ENCODE measurements around the gene FSTL5.

FSTL5 gene

DNA sequence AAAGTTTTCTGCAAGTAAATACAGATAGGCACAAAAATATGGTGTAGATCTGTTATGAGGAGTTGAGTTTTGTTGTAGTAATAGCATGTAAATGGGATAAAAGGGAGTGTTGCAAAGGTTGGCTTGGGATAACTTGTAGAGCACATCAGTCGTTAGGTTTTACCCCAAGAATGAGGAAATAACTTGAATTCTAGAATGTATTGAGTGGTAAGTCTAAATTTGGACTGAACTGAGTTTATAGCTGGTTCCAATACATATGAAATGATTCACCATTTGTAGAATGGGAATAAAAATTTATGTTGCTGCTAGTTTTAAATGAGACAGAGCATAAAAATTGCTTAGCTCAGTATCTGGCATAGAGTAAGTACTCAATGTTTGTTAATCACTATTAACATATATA, 719.2 kb downstream of the FSTL5 start:
- DNase-seq (ENCODE audit: low read depth in 3 of 3), result no peak

DNA sequence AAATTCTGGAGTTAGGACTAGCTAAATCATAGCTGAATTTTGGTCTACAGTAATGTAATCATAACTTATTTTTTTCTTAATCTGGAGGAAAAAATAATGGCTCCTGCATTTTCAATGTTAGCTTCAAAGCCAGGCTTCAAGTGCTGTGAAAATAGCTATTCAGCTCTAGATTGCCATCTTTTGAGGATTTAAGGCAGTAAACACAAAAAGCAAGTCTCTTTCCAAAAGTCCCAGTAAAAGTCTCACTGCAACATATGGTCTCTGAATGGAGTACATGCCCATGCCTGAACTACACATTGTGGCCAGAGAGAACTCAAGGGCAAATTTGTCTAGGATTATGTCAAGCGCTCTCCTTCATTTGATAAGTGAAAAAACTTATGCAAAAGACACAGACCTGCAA, 720.9 kb downstream of the FSTL5 start:
- no peak for DNase-seq (ENCODE audit: low read depth in 3 of 3)

DNA sequence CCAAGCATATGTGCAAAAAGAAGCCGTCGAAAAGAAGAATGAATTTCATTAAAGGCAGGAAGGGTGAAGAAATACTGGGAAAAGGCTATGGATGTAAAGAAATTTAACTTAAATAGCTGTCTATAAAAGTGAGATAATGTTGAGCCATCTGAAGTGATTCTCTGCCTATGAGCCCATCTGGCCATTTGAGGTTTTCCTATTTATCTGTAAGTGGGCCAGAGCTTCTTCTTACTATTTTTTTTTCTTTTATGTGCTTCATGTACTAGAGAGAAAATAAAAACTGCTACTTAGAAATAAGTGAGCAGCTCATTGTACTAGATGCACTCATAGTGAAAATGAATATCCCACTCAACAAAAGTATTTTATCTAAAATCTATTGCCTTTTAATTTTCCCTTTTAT, 725.7 kb downstream of the FSTL5 start:
- DNase-seq (ENCODE audit: low read depth in 3 of 3), result no peak

DNA sequence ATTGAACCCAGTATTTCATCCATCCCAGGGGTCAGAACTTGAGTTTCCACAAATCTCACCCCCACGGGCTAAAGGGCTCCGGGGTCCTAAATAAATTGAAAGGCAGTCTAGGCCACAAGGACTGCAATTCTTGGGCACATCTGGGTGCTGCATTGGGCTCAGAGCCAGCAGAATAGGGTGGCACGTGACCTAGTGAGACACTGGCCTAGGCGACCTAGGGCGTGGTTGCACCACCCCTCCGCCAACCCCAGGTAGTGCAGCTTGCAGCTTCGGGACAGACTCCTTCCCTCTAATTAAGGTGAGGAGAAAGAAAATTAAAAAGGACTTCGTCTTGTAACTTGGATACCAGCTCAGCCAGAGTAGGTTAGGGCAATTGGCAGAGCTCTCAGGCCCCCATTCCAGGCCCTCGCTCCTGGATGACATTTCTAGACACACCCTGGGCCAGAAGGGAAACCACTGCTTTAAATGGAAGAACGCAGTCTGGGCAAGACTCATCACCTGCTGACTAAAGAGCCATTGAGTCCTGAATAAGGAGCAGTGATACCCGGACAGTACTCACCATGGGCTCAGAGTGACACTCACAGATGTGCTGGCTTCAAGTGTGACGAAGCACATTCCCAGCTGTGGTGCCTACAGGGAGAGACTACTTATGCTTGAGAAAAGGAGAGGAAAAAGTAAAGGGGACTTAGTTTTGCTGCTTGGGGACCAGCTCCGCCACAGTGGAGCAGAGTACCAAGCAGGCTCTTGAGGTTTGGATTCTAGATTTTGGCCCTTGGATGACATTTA, 735.4 kb downstream of the FSTL5 start:
- DNase-seq (ENCODE audit: low read depth in 3 of 3), result no peak

DNA sequence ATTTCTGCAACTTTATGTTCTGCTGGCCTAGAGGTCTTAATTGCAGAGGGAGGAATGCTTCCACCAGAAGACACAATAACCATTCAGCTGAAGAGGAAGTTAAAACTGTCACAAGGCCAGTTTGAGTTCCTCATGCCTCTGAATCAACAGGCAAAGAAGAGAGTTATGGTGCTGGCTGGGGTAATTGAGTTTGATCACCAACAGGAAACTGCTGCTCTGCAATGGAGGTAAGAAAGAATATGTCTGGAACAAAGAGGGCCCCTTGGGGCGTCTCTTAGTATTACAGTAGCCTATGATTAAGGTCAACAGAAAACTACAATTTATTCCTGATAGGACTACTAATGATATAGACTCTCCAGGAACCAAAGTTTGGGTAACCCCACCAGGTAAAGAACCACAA, 744.0 kb downstream of the FSTL5 start:
- DNase-seq (ENCODE audit: low read depth in 3 of 3), result no peak

DNA sequence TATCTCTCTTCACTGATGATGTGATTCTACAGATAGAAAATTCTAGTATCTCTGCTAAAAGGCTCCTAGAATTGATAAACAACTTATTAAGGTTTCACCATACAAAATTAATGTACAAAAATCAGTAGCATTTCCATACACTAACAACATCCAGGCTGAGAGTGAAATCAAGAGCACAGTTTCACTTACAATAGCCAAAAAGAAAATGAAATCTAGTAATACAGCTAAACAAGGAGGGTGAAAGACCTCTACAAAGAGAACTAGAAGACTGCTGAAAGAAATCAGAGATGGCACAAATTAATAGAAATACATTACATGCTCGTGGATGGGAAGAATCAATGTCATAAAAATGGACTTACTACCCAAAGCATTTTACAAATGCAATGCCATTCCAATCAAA, 751.9 kb downstream of the FSTL5 start:
- no peak for DNase-seq (ENCODE audit: low read depth in 3 of 3)

DNA sequence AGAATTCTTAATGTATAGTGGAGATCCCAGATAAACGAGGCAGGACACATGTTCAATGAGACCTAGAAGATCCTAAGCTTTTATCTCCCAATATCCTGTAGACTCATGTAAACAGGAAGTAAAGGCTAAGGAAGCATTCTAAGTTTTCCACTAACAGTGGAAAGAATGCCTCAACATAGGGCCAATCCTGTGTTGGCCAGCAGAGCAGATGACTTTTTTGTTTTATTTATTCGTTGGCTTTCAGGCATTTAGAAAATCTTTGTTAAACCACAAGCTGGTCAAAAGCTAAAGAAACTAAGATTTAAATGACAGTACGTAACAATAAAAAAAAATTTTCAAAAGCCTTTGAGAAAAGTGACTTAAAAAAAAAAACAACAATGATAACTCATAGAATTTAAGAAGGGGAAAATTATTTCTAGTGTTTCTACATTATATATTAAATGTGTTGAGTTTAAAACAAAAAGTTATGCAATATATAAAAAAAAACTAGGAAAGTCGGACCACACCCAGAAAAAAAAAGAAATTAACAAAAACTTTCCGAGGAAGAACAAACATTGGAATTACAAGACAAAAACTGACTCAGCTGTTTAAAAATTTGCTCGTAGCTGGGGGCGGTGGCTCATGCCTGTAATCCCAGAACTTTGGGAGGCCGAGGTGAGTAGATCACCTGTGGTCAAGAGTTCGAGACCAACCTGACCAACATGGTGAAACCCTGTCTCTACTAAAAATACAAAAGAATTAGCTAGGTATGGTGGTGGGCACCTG, 759.3 kb downstream of the FSTL5 start:
- DNase-seq (ENCODE audit: low read depth in 3 of 3), result no peak

DNA sequence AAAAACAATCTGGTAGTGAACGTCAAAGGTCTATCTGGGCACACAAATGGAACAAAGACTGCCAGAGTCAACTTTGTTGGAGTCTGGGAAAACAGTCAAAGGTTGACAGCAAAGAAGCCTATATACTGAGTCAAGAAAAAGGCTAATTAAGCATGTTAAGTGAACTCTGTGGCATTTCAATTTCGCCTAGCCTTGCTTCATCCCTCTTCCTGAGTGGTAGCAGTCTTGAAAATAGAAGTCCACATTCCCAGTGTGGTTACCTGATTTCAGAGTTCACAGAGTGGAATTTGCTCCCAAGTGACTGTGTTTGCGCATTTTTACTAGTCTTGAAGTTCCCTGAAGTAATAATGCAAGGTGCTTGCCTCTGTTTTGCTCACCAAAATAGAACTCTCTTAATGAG, 760.0 kb downstream of the FSTL5 start:
- DNase-seq (ENCODE audit: low read depth in 3 of 3), result no peak

DNA sequence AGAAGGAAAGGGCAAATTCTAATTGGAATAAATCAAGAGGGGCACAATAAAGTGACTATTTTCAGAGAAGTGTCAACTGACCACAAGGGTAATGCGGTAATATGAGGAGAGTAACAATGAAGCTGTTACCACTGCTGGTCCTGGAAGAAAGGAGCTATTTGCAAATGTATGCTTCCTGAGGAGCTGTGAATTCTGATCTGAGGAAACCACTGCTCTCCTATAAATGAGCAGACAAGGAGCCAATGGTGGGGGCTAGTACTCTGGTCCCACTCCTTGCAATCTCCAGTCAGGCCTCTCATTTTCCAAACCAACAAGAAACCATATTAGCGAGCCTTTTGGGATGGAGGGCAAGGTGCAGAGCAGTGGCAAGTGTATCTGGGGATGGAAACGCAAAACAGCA, 770.2 kb downstream of the FSTL5 start:
- DNase-seq (ENCODE audit: low read depth in 3 of 3), result no peak

DNA sequence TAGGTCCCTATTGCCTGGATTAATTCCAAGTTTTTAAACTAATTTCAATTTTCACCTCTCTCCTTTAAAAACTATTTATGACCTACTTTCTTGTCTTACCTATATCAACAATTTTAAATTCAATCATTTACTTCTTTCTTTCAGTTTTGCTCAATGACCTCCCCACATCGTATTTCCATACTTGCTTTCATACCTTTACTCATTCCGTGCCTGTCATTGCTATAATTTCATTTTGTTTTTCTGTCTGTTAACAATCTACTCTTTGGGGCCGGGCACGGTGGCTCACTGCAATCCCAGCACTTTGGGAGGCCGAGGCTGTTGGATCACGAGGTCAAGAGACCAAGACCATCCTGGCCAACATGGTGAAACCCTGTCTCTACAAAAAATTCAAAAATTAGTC, 781.1 kb downstream of the FSTL5 start:
- no peak for DNase-seq (ENCODE audit: low read depth in 3 of 3)

DNA sequence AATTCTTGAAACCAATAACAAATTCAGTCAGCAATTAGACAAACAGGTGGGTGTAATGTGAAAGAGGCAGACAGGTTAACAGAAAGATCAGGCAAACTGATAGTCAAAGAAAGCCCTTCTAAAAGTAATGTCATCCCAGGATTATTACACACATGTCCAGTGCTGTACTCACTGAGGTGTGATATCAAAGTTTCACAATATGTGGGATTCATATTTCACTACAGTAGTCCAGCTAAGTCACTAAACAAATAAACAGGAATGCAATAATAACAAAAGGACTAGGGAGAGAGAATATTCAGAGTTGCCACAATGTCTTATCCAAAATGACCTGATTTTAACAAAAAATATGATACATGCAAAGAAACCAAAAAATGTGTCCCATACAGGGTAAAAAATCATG, 787.5 kb downstream of the FSTL5 start:
- no peak for DNase-seq (ENCODE audit: low read depth in 3 of 3)

DNA sequence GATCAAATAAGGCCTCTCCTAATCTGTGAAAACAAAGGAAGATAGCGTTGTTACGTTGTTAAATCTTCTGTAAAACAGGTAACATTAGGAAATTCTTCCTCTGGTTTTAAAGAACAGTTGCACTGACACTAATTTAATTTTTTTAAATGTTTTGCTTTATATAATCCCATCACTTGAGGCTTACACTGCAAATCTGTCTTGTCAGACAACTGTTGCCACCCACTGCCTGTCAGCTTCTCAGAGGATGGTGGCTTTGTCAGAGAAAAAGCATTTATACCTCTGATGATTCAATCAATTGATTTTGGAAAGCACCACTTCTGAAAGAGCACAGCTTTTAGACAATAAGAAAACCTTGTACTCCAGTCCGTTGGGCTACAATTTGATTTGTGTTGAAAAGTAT, 799.1 kb downstream of the FSTL5 start:
- no peak for DNase-seq (ENCODE audit: low read depth in 3 of 3)

DNA sequence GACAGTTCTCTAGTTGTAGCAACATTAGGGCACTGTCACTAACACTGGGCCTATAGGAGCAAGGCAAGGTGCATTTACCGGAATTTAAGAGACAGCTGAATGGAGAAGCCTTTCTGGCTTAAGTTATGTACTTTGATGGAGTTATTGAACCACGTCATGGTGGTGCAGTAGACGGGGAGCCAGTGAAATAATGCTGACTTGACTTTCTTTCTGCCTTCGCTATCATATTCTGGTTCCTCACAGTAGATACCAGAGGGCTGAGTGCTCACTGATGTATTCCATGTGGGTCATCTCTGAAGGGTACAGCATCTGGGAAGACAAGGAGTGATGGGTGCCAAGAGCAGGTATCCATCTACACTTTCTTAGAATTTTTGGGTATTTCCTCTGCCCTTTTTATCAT, 802.8 kb downstream of the FSTL5 start:
- no peak for DNase-seq (ENCODE audit: low read depth in 3 of 3)

DNA sequence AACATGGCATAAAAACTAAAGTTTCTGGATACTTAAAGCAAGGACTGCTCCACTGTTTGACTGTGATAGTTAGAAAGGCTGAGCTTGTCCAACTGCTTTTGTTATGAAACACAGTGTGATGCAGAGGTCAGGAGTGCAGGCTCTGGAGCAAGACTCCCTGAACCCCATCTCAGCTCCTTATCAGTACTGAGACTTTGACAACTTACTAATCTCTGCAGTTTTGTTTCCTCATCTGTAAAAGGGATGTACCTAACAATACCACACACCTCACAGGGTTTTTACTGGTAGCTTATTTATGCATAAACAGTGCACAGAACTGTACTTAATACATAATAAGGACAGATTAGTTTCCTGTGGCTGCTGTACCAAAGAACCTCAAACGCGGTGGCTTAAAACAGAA, 804.3 kb downstream of the FSTL5 start:
- DNase-seq (ENCODE audit: low read depth in 3 of 3), result no peak

DNA sequence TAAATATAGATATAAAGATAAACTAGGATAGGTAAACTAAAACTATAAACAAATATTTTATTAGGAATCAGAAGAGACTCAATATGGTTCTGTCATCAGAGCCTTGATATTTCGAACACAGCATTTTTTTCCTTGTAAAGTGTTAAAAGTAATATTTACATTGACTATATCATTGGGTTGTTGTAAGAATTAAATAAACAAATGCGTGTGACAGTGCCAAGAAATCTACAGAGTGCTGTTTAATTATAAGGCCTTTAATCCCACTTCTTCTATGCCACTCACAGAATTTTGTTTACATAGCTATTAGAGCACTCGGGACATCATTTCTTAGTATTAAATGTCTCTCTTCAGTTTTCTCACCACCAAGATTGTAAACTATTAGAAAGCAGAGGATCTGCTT, 807.4 kb downstream of the FSTL5 start:
- no peak for DNase-seq (ENCODE audit: low read depth in 3 of 3)

DNA sequence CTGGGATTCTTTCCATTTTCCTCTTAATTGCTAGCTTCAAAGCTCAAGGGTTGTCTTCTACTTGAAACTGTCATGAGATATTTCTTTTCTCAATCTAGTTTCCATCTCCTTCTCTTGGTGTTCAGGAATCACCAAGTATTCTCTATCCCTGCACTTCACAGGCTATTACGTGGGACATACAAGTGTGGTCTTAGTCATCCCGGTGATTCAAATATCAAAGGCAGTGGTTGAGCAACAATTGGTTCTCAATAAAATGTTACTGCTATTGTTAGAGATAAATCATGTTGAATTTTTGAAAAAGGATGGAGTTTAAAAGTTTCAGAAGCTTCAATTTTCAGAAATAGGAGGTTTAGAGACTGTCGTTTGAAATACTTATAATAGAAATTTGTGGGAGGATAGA, 812.9 kb downstream of the FSTL5 start:
- no peak for DNase-seq (ENCODE audit: low read depth in 3 of 3)

DNA sequence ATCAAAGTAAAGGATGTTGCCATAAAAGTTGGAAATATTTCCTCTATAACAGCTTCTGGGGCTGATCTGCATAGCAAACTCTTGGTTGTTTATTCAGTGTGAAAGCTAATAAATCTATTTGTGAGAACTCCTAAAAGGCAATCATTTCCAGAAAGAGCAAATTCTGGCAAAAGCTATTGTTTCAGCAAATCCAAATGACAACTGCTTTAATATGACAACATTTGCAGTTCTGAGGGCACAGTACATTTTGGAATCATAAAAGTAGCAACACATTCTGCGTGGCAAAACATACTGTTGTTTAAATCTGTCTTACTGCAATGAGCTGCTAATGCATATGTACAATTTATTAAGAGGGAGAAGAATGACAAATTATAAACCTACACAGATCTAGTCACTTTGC, 818.1 kb downstream of the FSTL5 start:
- DNase-seq (ENCODE audit: low read depth in 3 of 3), result no peak

DNA sequence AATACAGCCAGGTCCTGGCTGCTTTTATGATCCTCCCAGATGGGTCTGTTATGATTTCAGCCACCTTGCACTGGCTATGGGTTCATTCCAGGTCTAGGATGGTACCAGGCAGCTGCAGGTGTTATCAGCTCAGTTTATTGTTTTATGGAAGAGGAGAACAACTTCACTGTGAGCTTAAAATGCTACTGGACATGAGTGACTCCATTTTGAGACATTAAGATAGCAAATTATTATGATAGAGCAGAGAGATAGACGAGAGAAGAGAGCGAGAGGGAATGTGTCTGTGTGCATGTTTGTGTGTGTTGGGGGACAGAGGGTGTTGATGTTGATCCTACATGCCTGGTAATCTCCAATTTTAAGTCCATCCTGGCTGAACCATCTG, 820.2 kb downstream of the FSTL5 start:
- no peak for DNase-seq (ENCODE audit: low read depth in 3 of 3)

DNA sequence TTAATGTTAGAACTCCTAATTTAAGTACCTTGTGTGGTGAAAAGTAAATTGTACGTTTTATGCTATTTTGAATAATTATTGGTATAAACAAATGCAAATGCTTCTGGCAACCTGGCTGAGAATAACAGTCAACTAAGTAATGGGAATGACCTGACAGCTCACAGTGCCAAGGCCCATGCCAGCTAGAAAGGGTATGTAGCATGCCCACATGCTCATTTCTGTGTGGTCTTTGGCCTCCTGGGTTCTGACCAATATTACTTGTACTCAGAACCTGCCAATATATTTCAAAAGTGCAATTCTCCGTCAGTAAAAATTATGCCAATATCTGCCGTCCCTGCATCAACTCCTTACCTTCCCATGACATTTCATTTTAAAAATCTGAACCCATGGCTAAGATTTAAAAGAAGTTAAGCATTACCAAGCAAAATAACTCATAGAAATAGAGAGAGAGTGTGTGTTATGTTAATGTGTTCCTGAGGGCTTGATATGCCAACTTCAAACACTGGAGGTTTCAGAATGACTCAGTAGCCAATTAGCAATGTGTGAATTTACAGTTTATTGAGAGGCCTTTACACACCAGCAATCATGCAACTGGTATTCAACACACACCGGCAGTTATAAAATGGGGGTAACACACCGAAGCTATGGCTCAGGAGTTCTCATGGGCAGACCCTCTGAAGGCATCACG, 820.8 kb downstream of the FSTL5 start:
- DNase-seq (ENCODE audit: low read depth in 3 of 3), result no peak

DNA sequence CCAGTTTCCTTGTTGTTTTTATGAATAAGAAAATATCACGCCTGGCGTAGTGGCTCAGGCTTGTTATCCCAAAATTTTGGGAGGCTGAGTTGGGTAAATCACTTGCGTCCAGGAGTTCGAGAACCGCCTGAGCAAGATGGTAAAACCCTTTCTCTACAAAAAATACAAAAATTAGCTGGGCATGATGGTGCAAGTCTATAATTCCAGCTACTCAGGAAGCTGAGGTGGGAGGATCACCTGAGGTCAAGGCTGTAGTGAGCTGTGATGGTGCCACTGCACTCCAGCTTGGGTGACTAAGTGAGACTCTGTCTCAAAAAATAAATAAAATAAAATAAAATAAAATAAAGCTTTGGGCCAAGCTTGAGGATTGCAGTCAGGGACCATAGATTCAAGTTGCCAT, 827.2 kb downstream of the FSTL5 start:
- no peak for DNase-seq (ENCODE audit: low read depth in 3 of 3)

DNA sequence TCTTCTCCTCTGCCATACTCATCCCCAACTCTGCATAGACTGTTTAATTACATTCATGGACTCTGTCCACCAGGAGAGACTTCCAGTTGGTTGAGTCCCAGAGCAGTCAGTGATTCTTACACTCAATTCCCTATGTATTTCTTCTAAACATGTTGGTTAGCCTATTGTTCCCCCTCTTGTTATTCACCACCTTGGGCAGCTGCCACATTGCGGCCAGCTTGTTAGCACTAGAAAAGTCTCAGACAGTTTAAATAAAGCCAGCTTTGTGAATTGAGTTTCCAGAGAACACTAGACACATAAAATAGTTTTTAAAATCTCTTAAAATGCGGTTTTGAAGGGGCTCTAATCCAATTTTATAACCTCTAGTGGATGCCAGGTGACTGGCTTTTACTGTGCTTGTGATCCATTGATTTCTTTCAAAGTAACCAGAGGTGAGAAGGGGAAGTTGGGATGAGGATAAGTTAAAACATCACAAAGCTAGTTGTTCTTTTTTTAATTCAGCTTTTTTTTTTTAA, 827.7 kb downstream of the FSTL5 start:
- no peak for DNase-seq (ENCODE audit: low read depth in 3 of 3)

All from stimulated activated CD4-positive, alpha-beta T cell treated with anti-CD3 and anti-CD28 coated beads, TNF-alpha, amount 100 ng/mL, for 48 hours (primary cell).